Measurements from ENCODE around the gene NHSL1.
A peak's percentile ranks its signal among the peaks of the same experiment; 100 is the strongest.

NHSL1 gene

DNA sequence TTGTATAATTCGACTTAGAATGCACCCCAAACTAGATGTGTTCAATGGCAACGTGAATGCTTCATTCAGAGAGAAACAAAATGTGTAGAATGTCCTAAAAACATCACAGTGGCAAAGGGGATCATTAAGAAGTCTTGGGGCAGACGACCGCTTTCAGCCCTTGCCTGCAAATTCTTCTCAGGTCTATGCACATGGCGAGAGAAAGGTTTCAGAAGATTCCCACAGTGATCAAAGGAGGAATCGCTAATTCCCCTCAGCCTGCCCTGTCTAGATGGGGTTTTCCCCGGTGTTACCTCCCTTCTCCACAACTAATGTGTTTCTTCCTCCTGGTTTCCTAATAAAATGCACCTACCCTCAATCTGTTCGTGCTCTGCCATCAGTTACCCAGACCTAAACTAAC, 13.3 kb upstream of the NHSL1 start:
- Histone ChIP-seq H3K4me2 (ENCODE audit: low read depth, low read length) (no peak overlapping the region), H3K9ac (ENCODE audit: low read length) (no peak overlapping the region)
- TF ChIP-seq EZH2 (optimal IDR thresholded peaks at IDR 0.05; ENCODE audit: low read depth, low read length) (no peak), EZH2phosphoT487 (IDR thresholded peaks at IDR 0.05; ENCODE audit: low read length) (no peak)
- TF ChIP-seq, protein P1, sequence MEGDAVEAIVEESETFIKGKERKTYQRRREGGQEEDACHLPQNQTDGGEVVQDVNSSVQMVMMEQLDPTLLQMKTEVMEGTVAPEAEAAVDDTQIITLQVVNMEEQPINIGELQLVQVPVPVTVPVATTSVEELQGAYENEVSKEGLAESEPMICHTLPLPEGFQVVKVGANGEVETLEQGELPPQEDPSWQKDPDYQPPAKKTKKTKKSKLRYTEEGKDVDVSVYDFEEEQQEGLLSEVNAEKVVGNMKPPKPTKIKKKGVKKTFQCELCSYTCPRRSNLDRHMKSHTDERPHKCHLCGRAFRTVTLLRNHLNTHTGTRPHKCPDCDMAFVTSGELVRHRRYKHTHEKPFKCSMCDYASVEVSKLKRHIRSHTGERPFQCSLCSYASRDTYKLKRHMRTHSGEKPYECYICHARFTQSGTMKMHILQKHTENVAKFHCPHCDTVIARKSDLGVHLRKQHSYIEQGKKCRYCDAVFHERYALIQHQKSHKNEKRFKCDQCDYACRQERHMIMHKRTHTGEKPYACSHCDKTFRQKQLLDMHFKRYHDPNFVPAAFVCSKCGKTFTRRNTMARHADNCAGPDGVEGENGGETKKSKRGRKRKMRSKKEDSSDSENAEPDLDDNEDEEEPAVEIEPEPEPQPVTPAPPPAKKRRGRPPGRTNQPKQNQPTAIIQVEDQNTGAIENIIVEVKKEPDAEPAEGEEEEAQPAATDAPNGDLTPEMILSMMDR (IDR thresholded peaks at IDR 0.05; ENCODE audit: low read length): no peak

DNA sequence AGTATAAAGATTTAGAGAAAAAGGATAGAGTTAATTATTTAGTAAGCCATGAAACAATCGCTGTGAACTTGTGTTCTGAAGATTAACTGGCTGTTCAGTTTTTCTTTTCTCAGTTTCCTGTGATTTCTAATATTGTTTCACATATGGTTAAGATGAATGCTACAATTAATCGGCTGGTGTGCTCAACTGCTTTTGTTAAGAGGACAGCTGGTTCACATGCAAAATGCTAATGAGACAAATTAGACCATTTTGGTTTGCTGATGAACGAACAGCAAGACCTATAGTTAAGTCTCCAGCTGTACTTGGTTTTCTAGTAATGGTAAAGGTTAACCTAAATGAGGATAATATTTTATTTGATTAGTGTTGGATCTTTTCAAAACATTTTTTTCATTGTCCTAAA, 10.8 kb upstream of the NHSL1 start:
- TF ChIP-seq EZH2phosphoT487 (IDR thresholded peaks at IDR 0.05; ENCODE audit: low read length) (no peak), EZH2 (optimal IDR thresholded peaks at IDR 0.05; ENCODE audit: low read depth, low read length) (no peak)
- TF ChIP-seq, protein P1 (IDR thresholded peaks at IDR 0.05; ENCODE audit: low read length): no peak
- H2AFZ ChIP-seq (ENCODE audit: low read length): no peak overlapping the region

More for the DNA sequence above, 13.3 kb upstream of the NHSL1 start:
- Histone ChIP-seq H3K79me2 (ENCODE audit: low read length) (no peaks in the 10 kb centered on the region), H2AFZ (ENCODE audit: low read length) (no peak overlapping the region), H3K9me3 (replicated peaks; ENCODE audit: insufficient read depth, low read length) (no peaks in the 10 kb centered on the region), H3K9me2 (replicated peaks; ENCODE audit: insufficient read depth, low read length) (no peaks in the 10 kb centered on the region), H3K4me1 (ENCODE audit: low read length) (peaks cover 8% of the 10 kb centered on the region), H3K36me3 (replicated peaks; ENCODE audit: insufficient read depth, low read length) (no peaks in the 10 kb centered on the region), H3K4me3 (ENCODE audit: low read length) (no peak overlapping the region), H3K27me3 (replicated peaks; ENCODE audit: insufficient read depth, low read length) (no peaks in the 10 kb centered on the region), H3K27ac (ENCODE audit: low read length) (no peak overlapping the region), H4K20me1 (ENCODE audit: insufficient read depth, low read length) (no peaks in the 10 kb centered on the region), H3F3A (ENCODE audit: insufficient read depth, low read length) (no peaks in the 10 kb centered on the region; the same call in 1 of the 2 replicates)
- DNase-seq: no peak

DNA sequence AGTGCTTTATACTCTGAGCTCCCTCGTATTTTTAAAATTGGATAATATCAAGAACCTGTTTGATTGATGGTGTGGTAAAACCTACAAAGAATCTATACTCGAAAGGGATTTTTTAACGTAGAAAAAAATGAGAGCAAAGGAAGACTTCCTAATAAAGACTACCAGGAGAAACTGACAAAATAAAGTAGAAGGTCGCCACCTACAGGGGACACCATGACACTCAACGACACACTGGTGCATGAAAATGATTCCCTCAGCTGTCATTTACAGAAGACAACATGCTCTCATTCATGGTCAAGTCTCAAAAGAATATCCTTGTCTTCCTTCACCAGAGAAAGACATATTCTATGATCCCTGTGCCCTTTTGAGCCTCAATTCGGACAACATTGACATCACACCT, 10.1 kb upstream of the NHSL1 start:
- Histone ChIP-seq H4K20me1 (ENCODE audit: insufficient read depth, low read length) (no peaks in the 10 kb centered on the region), H2AFZ (ENCODE audit: low read length) (no peak overlapping the region), H3K4me1 (ENCODE audit: low read length) (no peaks in the 10 kb centered on the region), H3K36me3 (replicated peaks; ENCODE audit: insufficient read depth, low read length) (no peaks in the 10 kb centered on the region), H3K9ac (ENCODE audit: low read length) (no peak overlapping the region), H3K79me2 (ENCODE audit: low read length) (no peaks in the 10 kb centered on the region), H3K4me3 (ENCODE audit: low read length) (no peak overlapping the region), H3K4me2 (ENCODE audit: low read depth, low read length) (no peak overlapping the region), H3K9me3 (replicated peaks; ENCODE audit: insufficient read depth, low read length) (no peaks in the 10 kb centered on the region), H3K27me3 (replicated peaks; ENCODE audit: insufficient read depth, low read length) (no peaks in the 10 kb centered on the region), H3K27ac (ENCODE audit: low read length) (no peak overlapping the region), H3K9me2 (replicated peaks; ENCODE audit: insufficient read depth, low read length) (no peaks in the 10 kb centered on the region), H3F3A (ENCODE audit: insufficient read depth, low read length) (no peaks in the 10 kb centered on the region)
- DNase-seq: peak; percentile 27
- TF ChIP-seq EZH2 (optimal IDR thresholded peaks at IDR 0.05; ENCODE audit: low read depth, low read length) (no peak), EZH2phosphoT487 (IDR thresholded peaks at IDR 0.05; ENCODE audit: low read length) (no peak)
- TF ChIP-seq, protein P1 (IDR thresholded peaks at IDR 0.05; ENCODE audit: low read length): peak; percentile 54

More for the DNA sequence above, 10.8 kb upstream of the NHSL1 start:
- Histone ChIP-seq H3K79me2 (ENCODE audit: low read length) (no peaks in the 10 kb centered on the region), H3K9ac (ENCODE audit: low read length) (no peak overlapping the region), H3K9me3 (replicated peaks; ENCODE audit: insufficient read depth, low read length) (no peaks in the 10 kb centered on the region), H3K9me2 (replicated peaks; ENCODE audit: insufficient read depth, low read length) (no peaks in the 10 kb centered on the region), H3K4me1 (ENCODE audit: low read length) (no peaks in the 10 kb centered on the region), H3K4me2 (ENCODE audit: low read depth, low read length) (no peak overlapping the region), H3K27ac (ENCODE audit: low read length) (no peak overlapping the region), H3F3A (ENCODE audit: insufficient read depth, low read length) (no peaks in the 10 kb centered on the region), H3K27me3 (replicated peaks; ENCODE audit: insufficient read depth, low read length) (no peaks in the 10 kb centered on the region), H3K4me3 (ENCODE audit: low read length) (no peak overlapping the region), H4K20me1 (ENCODE audit: insufficient read depth, low read length) (no peaks in the 10 kb centered on the region), H3K36me3 (replicated peaks; ENCODE audit: insufficient read depth, low read length) (no peaks in the 10 kb centered on the region)
- DNase-seq: no peak

Measured in MM.1S (cell line).